Fibroblast of upper back skin (primary cell): ENCODE data around the gene BICRAL.
"Not testable (repeated sequence)": the region's sequence is repeated elsewhere in the genome, so short reads cannot be mapped to it uniquely, and the experiment has no call there.

Experiments used
- DNase-seq: peaks from one replicate; pipeline ENCODE4 v3.0.0-alpha.2; 2013

BICRAL gene

DNA sequence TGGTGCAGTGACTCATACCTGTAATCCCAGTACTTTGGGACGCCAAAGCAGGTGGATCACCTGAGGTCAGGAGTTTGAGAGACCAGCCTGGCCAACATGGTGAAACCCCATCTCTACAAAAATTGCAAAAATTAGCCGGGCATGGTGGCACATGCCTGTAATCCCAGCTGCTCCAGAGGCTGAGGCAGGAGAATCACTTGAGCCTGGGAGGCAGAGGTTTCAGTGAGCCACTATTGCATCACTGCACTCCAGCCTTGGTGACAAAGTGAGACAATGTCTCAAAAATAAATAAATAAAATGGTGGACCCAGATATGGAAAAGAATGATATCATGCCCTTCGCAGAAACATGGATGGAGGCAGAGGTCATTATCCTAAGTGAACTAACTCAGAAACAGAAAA lies 15.8 kb downstream of the BICRAL start:
- DNase-seq: not testable (repeated sequence)

DNA sequence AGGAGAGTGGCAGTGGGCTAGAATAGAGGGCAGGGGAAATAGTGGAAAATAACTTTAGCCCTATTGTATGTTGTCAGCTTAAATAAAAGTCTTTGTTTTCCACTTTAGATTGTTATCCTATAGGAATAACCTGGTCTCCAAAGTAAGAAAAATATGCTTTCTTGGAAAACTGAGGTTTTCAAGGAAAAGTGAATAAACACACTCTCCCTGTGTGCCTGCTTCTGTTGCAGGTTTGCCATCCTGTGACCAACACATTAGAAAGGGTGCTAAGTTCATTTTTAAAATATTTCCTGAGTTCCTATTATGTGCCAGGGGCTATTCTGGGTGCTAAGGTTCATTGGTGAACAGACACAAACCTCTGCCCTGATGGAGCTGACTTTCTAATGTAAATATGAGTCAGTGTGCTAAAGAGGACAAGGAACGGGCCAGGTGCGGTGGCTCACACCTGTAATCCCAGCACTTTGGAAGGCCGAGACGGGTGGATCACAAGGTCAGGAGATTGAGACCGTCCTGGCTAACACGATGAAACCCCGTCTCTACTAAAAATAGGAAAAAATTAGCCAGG lies 23.5 kb downstream of the BICRAL start:
- DNase-seq: no peak

DNA sequence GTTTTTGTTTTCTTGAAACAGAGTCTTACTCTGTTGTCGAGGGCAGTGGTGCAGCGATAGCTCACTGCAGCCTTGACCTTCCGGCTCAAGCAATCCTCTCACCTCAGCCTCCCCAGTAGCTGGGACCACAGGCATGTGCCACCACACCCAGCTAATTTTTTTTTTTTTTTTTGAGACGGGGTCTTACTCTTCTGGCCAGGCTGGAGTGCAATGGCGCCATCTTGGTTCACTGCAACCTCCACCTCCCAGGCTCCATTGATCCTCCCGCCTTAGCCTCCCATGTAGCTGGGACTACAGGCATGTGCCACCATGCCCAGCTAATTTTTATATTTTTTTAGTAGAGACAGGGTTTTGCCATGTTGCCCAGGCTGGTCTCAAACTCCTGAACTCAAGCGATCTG lies 24.5 kb downstream of the BICRAL start:
- not testable (repeated sequence) for DNase-seq

DNA sequence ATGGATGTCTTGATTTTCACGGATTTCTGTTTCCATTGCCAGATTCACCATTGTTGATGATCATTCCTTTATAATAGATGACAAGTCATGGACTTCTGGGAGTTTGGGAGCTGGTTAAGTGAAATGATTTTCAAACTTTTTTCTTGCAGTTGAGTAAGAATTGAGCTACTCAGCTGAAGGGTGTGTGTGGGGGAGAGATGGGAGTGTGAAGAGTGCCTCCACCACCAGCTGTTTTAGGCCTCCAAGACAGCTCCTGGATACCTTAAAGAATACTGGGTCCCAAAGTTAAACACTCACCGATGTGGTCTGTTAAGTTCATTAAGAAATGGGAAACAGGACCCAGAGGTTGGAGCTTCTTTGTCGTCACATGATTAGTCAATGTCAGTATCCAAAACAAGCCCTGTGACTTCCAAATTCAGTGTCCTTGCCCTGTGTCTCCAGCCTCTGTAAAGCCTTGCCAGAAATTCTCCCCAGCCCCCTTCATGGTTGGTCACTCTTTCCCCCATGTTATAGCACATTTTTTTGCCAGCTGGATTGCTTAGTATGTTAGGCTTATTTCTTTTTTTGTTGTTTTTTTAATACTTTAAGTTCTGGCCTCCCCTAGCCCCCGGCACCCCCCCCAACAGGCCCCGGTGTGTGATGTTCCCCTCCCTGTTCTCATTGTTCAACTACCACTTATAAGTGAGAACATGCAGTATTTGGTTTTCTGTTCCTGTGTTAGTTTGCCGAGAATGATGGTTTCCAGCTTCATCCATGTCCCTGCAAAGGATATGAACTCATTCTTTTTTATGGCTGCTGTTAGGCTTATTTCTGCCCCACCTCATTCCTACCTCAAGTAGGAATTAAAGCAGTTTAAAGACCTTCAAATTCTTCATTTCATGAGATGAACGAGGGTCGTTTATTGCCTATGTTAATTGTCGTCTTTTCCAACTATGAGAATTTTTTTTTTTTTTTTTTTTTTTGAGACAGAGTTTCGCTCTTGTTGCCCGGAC lies 26.9 kb downstream of the BICRAL start:
- DNase-seq: no peak

DNA sequence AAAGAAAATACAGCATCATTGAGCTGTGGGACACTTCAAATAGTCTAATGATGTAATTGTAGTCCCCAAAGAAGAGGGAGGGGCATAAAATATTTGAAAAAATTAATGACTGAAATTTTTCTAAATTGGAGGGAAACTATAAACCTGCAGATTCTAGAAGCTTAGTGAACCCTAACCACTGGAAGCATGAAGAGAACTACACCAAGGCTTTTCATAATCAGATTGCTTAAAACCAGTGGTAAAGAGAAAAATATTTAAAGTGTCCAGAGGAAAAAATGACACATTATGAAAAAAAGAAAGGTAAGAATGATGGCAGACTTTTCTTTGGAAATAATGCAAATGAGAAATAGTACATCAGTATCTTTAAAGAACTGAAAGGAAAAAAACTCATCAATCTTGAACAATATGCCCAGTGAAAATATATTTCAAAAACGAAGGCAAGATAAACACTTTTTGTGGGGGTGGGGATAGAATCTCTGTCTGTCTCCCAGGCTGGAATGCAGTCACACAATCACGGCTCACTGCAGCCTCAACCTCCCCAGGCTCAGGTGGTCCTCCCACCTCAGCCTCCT lies 31.3 kb downstream of the BICRAL start:
- DNase-seq: no peak

DNA sequence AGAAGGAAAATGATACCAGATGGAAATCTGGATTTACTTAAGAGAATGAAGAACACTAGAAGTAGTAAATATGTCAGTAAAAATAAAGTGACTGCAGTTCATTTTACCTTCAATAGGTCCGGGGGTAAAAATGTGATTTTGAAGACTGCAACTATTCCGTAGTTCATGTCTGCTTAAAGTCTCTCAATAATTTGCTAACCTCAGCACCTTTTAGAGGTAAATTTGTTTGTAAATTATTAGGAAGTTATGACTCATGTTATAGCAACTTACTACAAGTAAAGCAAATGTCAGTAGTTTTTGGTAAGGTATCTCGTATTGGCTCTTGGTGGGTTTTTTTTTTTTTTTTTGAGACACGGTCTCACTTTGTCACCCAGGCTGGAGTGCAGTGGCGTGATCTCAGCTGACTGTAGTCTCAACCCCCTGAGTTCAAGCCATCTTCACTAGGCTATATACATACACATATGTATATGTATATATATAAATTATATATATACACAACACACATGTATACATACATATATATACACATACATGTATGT lies 32.1 kb downstream of the BICRAL start:
- no peak for DNase-seq

DNA sequence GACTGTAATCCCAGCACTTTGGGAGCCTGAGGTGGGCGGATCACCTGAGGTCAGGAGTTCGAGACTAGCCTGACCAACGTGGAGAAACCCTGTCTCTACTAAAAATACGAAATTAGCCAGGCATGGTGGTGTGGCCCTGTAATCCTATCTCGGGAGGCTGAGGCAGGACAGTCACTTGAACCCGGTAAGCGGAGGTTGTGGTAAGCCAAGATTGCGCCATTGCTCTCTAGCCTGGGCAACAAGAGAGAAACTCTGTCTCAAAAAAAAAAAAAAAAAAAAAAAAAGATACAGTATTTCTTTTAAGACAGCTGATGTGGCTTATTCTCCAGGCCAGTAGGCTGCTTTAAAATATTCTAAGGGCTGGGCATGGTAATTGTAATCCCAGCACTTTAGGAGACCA lies 33.9 kb downstream of the BICRAL start:
- not testable (repeated sequence) for DNase-seq

DNA sequence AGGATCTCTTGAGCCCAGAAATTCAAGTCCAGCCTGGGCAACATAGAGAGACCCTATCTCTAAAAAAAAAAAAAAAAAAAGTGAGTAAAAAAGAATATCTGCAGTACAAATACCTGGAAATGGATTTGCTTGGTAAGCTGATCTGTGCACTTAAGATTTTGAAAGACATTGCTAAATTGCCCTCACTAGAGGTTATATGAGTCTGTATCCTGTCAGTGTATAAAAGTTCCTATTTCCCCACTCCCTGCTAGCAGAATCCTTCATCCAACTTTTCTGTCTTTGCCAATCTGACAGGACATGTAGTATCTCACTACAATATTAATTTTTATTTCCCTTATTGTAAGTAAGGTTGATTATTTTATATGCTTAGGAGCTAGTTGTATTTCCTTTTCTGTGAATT lies 36.1 kb downstream of the BICRAL start:
- DNase-seq: no peak

DNA sequence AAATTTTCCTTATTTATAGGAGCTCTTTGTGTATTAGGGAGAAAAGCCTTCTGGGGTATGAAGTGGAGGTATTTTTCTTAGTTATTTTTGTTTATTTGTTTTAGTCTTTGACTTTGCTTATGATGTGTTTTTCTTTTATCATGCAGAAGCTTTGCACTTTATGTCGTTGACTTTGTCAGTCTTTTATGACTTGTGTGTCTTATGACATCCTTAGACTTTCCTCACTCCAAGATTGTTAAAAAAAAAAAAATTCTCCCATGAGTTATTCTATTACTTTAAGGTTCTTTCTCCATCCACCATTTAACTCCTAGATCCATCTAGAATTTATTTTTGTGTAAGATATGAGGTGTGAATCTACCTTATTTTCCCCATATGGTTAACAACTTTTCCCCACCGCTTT lies 36.6 kb downstream of the BICRAL start:
- DNase-seq: no peak

DNA sequence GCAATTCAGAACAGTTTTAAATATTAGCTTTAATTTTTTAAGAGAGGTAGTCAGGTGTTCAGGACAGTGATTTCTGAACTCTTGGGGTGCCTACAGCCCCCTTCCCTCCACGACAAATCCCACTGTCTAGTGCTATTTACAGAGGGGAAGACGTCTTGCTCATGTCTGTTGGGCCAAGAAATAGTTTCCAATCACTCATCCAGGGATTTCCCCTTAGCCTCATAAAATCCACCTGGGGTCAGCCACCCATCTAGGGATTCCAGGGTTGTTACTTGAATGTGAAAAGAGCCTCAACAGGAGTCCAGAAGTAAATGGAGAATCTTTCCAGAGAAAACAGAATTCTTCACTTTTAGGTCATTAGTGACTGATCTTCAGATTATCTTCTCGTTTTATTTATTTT lies 37.0 kb downstream of the BICRAL start:
- DNase-seq: no peak

DNA sequence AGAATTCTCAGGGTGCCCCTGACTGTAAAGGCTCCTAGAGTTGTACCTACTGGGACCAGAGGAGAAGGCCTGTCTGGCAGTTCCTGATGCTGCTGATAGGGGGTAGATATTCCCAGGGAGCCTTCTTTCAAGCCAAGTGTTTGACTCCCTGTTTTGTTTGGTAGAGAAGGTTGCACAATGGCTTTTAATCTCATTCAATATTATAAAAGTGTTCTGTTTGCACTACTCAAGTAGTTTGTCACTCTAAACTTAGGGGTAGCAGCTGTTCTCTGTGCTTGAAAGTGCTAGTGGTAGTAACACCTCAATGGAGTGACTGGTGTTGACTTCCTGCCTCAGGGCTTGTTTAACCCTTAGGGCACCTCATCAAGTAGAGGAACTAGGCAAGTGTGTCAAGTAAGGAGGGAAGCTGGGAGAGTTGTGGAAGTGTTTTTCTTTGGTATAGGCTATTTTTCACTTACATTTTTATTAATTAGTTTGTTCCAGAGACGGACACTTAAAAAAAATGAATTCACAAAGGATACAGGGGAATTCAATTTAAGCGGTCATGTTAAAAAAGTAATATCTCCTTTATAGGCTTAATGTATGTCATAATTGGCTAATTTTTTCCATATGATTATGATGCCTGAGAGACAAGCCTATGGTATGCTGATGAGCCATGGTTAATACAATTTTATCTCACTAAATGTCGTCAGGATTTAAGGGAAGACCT lies 38.1 kb downstream of the BICRAL start:
- no peak for DNase-seq

DNA sequence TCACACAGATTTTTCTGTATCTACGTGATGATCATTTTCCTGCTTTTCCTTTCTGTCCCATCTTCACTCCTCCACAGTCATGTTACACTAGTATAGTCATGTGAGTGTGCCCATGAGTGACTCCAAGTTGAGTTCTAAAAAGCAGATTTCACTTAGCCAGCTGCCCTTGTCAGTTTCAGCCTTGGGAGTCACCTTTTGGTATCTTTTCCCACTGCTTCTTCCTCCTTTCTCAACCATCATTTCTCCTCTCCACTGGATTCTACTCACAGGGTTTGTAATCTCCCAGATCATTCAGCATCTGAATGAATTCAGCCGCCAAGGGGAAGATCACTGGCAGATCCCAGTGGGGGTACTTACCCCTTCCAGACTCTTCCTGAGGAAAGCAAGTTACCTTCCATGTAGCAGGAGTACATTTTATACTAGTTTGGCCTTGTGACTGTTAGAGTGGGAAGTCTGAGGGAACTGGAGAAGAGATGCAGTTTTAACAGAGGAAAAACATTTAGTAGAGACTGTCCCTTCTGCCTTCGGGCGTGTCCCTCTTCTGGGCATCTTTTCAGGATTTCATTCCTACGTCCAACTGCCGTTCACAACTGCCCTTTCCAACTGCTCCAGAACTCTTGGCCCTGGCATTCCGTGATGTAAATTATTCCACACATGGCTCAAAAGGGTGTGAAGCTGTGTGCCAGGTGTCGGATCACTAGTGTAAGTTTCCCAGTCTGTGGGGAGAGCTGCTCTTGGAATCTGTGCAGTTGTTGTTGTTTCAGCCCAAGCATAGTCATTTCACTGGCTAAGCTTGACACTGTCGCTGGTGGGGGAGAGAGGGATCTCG lies 38.9 kb downstream of the BICRAL start:
- DNase-seq: no peak

DNA sequence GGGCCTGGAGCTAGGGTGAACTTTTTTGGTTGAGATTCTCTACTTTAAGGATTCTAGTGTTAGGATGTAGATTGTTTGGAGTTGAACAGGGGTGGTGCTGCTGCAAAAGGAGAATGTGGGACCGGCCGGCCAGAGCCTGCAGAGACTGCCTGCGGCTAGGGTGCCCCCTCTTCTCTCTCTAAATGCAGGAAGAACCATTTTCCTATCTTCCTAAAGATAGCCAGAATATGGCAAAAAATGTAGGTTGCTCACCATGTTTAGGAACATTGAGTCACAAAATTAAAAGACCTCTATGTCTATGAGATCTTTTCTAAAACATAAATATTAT lies 39.5 kb downstream of the BICRAL start:
- no peak for DNase-seq

DNA sequence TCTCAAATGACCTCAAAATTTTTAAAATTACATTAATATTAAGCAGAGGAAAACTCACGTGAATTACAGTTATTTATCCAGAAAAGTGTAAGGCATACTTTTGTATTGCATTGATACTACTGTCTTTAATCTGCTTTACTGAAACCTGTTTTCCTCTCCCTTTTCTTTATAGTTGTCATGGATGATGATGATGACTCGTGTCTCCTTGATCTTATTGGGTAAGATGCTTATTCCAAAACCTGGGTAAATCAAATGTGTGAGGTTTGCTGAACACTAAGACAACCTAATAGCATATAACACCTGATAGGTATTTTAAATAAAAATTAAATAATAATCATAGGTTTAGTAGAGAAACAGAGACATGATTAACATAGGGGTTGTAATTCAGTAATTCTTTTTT lies 40.0 kb downstream of the BICRAL start:
- no peak for DNase-seq

DNA sequence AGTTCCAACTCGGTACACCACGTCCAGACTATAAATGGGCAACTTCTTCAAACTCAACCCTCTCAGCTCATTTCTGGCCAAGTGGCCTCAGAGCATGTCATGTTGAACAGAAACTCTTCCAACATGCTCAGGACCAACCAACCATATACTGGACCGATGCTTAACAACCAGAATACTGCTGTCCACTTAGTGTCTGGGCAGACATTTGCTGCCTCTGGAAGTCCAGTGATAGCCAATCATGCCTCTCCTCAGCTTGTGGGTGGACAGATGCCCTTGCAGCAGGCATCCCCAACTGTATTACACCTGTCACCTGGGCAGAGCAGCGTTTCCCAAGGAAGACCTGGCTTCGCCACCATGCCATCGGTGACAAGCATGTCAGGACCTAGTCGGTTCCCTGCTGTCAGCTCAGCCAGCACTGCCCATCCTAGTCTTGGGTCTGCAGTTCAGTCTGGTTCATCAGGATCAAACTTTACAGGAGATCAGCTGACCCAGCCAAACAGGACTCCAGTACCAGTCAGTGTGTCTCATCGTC lies 47.8 kb downstream of the BICRAL start:
- DNase-seq: no peak

DNA sequence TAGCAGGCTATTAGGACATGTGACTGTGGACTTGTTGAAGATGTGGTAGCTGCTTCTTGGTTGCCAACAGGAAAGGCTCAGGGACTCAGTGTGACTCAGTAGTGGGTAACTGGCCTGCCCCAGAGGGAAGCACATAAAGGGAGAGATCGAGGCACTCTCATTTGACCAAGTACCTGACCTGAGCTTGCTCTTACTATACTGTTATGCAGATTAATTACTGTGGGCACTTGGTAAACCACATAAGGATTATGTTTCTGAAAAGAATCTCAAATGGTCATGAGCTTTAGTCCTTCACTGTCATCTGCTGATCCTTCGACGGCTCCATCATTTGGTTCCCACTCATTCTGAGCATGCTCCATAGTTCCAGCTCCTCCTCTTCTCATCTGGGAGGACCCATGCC lies 49.4 kb downstream of the BICRAL start:
- no peak for DNase-seq

DNA sequence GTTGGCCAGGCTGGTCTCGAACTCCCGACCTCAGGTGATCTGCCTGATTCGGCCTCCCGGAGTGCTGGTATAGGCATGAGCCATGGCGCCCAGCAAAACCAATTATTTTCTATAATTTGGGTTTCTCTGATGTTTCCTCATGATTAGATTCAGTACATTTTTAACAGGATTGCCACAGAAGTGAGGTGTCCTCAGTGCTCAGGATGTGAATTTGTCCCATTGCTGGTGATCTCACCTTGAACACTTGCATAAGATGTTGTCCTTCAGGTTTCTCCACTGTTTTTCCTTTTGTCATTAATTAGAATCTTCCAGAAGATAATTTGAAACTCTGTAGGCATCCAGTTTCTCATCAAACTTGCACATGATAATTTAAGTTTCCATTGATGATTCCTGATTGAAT lies 52.2 kb downstream of the BICRAL start:
- DNase-seq: no peak

DNA sequence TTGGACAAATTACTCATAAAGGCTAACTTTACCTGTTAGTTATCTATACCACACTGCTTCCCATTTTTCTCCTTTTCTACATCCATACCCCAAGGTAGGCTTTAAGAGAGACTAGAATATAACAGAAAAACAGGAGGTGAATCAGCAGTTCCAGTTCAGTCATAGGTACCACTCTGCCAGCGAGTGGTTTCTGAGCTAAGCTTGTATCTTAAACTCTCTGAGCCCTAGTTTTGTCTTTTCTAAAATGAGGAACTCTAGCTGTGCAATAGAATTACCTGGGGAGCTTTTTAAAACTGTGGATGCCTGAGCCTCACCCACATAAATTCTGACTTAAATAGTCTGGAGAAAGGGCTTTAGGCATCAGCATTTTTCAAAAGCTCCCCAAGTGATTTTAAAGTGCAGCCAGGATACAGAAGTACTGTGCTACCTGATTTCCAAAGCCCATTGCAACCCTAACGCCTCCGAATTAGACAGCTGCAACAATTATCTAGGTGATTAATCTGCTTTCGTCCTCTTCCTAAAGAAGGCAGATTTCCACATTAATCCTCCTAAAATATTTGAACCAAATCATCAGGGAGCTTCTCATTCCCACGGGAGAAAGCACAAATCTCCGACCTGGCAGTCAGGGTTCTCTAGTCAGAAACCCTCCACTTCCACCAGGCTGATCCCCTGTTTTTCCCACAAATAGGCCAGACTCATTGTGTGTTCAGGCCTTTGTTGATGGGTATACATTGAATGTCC lies 60.2 kb downstream of the BICRAL start:
- DNase-seq: no peak

DNA sequence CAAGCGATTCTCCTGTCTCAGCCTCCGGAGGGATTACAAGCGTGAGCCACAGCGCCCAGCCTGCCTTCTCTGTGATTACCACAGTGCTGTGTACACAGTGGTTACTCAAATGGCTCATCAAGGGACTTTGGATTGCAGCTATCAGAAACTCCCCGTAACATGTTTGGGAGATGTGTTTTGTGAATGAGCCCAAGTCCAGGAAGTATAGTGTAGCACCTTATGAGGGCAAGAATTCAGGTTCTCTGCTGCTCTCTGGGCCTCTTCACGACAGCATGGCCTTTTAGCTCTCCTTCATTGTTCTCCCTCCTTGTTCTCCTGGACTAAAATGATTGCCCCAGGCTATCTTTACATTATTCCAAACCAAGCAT lies 63.5 kb downstream of the BICRAL start:
- DNase-seq: no peak

DNA sequence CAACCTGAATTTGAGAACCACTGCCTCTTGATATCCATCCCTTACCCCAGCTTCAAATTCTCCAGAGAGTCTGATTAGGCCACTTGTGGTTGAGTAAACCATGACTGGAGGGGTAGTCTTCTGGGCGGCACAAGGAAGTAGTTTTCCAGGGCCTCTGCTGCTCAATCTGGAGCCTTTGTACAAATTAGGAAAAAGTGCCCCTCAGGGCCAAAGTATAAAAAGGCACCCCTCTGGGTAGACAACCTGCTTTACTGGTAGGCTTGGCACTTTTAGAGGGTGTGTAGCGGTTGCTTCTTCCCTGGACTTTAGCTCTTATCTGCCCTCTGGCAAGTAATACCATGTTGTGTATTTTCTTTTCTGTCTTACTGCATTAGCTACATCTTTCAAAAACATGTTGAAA lies 64.7 kb downstream of the BICRAL start:
- no peak for DNase-seq

DNA sequence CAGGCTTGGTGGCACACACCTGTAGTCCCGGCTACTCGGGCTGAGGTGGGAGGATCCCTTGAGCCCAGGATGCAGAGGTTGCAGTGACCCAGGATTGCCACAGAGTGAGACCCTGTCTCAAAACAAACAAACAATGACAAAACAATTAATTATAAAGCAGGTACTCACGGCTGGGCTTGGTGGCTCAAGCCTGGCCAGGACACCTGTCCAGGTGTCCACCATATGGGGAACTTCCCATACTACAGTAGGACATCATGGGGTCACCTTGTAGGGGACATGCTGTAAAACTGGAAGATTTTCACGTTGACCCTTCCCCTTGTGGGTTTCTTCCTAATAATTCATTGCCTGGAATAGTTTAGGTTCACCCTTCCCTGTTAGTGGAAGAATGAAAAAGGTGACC lies 66.8 kb downstream of the BICRAL start:
- no peak for DNase-seq

DNA sequence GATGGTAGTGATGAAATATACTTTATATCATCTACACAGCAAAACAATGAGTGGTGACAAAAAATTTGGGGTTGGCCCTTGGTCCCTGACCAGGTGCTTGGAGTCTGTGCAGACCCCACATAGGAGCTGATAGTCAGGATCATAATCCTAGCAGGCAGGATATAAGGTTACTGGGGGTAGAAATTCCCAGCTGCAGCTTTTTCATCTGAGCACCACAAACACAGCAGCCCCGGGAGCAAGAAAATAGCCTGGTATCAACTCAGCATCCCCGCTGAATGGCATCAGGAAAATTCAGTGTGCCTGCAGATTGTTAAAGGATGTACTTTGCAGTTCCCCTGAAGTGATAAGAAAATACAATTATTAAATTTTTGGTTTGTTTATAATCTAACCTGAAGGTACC lies 69.7 kb downstream of the BICRAL start:
- DNase-seq: no peak
